CD1c-positive myeloid dendritic cell (primary cell): Measurements from ENCODE around the gene GABRB2.
"Not testable (repeated sequence)": the region's sequence is repeated elsewhere in the genome, so short reads cannot be mapped to it uniquely, and the experiment has no call there.

Experiments used
- DNase-seq: peaks from one replicate; pipeline ENCODE4 v3.0.0-alpha.2; 2016; ENCODE audit errors: extremely low spot score

Gene GABRB2

GRCh38 chr5:161245846-161246245 lies 300.7 kb downstream of the GABRB2 start:
- not testable (repeated sequence) for DNase-seq
